GM12875 (cell line): ENCODE data around the gene ASPSCR1.

Experiments used
- H3K4me3 ChIP-seq: one replicate; pipeline ENCODE4 v1.5.1; 2011; ENCODE audit warnings: low read depth, low read length, control low read depth
- CTCF ChIP-seq: IDR thresholded peaks from 2 replicates; pipeline ENCODE4 v1.5.1; 2011; ENCODE audit warnings: low read depth, mild to moderate bottlenecking, control low read depth, inconsistent platforms, low read length, moderate library complexity, borderline replicate concordance; ENCODE audit not compliant: insufficient read depth

Gene ASPSCR1

GRCh38 chr17:82028966-82029365 is 51.5 kb downstream of the ASPSCR1 start:
- no peak overlapping the region for H3K4me3 ChIP-seq
- TF ChIP-seq CTCF = no peak

GRCh38 chr17:82029391-82029790 is 52.0 kb downstream of the ASPSCR1 start:
- TF ChIP-seq CTCF = no peak
- H3K4me3 ChIP-seq = no peak overlapping the region

DNA sequence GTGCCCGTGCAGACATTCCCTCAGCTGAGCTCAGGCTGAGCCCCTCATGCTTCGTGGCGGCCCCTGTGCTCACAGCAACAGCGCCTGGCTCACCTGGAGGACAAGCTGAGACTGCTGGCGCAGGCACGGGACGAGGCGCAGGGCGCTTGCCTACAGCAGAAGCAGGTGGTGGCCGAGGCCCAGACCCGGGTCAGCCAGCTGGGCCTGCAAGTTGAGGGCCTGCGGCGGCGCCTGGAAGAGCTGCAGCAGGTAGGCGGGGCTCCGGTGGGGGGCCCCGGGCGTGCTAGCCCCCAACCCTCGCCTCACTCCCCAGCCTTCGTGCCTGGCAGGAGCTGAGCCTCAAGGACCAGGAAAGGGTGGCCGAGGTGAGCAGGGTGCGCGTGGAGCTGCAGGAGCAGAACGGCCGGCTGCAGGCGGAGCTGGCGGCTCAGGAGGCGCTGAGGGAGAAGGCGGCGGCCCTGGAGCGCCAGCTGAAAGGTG is 52.6 kb downstream of the ASPSCR1 start:
- TF ChIP-seq CTCF = no peak
- no peak overlapping the region for H3K4me3 ChIP-seq

DNA sequence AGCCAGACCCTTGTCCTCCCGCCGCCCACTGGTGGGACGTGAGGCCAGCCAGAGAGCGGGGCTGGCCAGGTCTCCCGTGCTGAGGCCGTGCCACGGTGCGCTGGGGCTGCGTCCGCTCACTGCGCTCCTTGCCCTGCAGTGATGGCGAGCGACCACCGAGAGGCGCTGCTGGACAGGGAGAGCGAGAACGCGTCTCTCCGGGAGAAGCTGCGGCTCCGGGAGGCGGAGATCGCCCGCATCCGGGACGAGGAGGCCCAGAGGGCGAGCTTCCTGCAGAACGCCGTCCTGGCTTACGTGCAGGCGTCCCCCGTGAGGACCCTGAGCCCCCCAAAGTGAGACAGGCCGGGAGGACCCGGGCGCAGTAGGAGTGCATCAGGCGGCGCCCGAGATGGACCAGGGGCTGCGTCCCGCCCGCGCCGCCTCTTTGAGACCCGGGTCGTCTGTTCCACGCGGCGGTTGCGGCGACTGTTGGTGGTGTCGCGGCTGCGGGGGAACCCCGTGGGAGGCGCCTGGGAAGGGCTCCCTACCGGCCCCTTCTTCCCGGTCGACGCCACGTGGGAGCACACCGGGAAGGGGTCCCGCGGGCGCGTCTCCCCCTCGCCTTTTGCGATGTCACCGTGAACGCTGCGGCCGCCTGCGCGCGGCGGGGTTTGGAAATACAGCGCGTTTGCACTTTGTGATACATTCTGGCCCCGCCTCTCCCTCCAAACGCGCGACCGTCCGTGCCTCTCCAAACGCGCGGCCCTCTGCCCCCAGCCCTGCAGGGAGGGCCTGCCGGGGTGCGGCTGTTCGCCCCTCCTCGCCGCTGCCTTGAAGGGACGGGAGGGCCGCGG is 53.3 kb downstream of the ASPSCR1 start:
- peak overlapping the region; percentile 46 for H3K4me3 ChIP-seq
- TF ChIP-seq CTCF = peak; percentile 94

DNA sequence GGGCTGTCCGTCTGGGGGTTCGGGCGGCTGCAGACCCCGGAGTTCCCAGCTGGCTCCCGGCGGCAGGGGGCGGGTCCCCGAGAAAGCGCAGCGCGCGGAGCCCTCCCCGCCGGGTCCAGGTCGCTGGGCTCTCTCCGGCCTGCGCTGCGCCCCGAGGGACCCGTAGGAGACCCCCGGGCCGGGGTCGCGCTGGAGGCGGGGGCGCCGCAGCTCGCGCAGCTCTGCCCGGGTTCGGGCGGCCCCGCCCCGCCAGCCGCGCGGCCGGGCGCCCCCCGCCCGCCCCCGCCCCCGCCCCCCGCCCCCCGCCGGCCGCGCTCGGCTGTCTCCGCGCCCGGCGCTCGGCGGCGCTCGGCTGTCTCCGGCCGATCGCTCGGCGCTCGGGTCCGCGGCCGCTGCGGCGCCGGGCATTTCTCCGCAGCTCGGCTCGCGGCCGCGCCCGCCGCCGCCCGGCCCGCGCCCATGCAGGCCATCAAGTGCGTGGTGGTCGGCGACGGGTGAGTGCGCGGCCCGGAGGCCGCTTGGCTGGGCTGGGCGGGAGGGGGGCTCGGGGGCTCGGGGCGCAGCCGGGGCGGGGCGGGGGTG is 54.0 kb downstream of the ASPSCR1 start, which contains the start of gene RAC3:
Gene RAC3, plus strand, starts transcription at position 376 of the 582 bp plus-strand sequence. Its CDS starts 84 bp downstream, at position 460.
- H3K4me3 ChIP-seq = peak within 1 kb of the TSS; percentile 46
- TF ChIP-seq CTCF = no peak

DNA sequence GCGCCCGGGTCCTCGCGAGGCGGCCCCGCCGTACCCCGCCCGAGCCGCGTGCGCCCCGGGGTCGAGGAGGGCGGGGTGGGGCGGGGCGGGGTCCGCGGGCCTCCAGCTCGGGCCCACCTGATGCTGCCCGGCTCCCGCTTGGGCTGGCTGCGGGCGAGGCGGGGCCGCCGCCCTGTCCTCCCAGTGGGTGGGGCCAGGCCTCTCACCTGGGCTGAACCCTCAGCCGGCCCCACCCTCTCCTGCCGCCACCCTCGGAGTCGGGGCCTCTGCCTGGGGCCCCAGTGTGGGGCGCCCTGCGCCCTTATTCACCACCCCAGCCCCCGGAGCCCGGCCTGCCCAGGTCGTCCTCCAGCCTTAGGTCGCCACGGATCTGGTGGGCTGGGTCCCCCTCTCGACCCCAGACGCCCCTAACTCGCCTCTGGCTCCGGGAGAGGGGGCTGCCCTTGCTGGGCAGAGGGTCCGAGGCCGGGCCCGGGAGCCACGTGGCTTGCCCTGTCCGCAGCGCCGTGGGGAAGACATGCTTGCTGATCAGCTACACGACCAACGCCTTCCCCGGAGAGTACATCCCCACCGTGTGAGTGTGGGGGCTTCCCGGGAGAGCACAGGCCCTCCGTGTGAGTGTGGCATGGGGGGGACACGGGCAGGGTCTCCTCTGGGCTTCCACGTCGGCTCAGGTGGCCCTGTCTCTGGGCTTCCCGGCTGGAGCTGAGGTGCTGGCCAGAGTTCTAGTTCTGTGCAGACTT is 54.6 kb downstream of the ASPSCR1 start:
- TF ChIP-seq CTCF = no peak
- H3K4me3 ChIP-seq = peak overlapping the region; percentile 36
